Stomach (tissue), 9 donors: ENCODE results near the gene FEZ2. TPM values are rescaled to one million over a fixed set of nuclear protein-coding genes. Genes with fewer than 3 reads are reported as not detected.

Experiments
- DNase-seq, 2 donors: peaks; one replicate each; pipeline versions ENCODE4 v3.0.0 to v3.0.0-alpha.2; 2013 to 2019
- H3K27ac ChIP-seq, 5 donors: fragments of 200-600 bp in 4 of 5; sonication (generic) in 4 of 5; one replicate each; pipeline ENCODE4 v1.5.1; 2013 to 2019; ENCODE audit warnings: mild to moderate bottlenecking in 1 of 5, moderate library complexity in 1 of 5
- H3K27me3 ChIP-seq, 3 donors: fragments of 200-600 bp; sonication (generic); one replicate each; pipeline ENCODE4 v1.5.1; 2017 to 2019; ENCODE audit warnings: mixed run types in 1 of 3
- H3K36me3 ChIP-seq, 4 donors: fragments of 200-600 bp; sonication (generic); 1 replicate in 3 of 4; 2 replicates in 1 of 4; pipeline ENCODE4 v1.5.1; 2016 to 2019
- H3K4me1 ChIP-seq, 4 donors: fragments of 200-600 bp; sonication (generic); one replicate each; pipeline ENCODE4 v1.5.1; 2016 to 2019
- H3K4me3 ChIP-seq, 4 donors: fragments of 200-600 bp; sonication (generic) in 3 of 4; one replicate each; pipeline ENCODE4 v1.5.1; 2016 to 2019; ENCODE audit warnings: mild to moderate bottlenecking in 1 of 4
- H3K9me3 ChIP-seq, 4 donors: fragments of 200-600 bp; sonication (generic); one replicate each; pipeline ENCODE4 v1.5.1; 2016 to 2019
- EP300 ChIP-seq: sonication (generic); formaldehyde crosslinking; IDR thresholded peaks from one replicate; pipeline ENCODE4 v1.6.1; 2017; ENCODE audit warnings: antibody characterized with exemption
- POLR2A ChIP-seq, 4 donors: fragments of 450-650 bp; IDR thresholded peaks; one replicate each; pipeline ENCODE4 v1.6.1; 2016; ENCODE audit warnings: antibody characterized with exemption in 4 of 4, control low read depth in 2 of 4, mild to moderate bottlenecking in 1 of 4, moderate library complexity in 1 of 4
- POLR2AphosphoS5 ChIP-seq, 3 donors: sonication (generic); formaldehyde crosslinking; IDR thresholded peaks; one replicate each; pipeline ENCODE4 v1.6.1; 2016; ENCODE audit warnings: antibody characterized with exemption in 3 of 3
- WGBS, 5 donors: extraction: QIAGEN DNeasy Blood & Tissue Kit in 3 of 5; methylation state at CpG; one replicate each; pipeline versions ENCODE4 v1.1.5 to v1.1.7; 2013 to 2018; 5-methylcytosine and 5-hydroxymethylcytosine counted together
- intact Hi-C: fragments of 100-400 bp; cut with DNase I; formaldehyde crosslinking; loops from one replicate; pipeline ENCODE4 v1.15.1; 2023; ENCODE audit warnings: low total_unique reads
- polyA plus RNA-seq, 3 donors: library from polyadenylated mRNA; stranded (reverse); fragments of 200-250 nt; gene quantifications; one replicate each; pipeline ENCODE4 v1.2.3, GENCODE V29; 2013
- total RNA-seq, 5 donors: library from RNA; depleted of rRNA; stranded (reverse); fragments of >200 nt; gene quantifications; one replicate each; pipeline versions ENCODE4 v1.1.0 to v1.2.3, GENCODE V29; 2014 to 2016
- TF ChIP-seq, protein P1 (sequence below), 7 experiments: fragments of 450-650 bp in 4 of 7; fragments of 200-600 bp in 3 of 7; sonication (generic) in 3 of 7; IDR thresholded peaks; one replicate each; pipeline ENCODE4 v1.5.1; 2016 to 2019; ENCODE audit warnings: antibody characterized with exemption in 7 of 7, control low read depth in 2 of 7, mild to moderate bottlenecking in 1 of 7
- donor health status: healthy with polysubstance abuse.
- donor health status: Bipolar disorder and iron deficiency.
- donor health status: healthy.

The FEZ2 gene
- total and polyA plus RNA-seq, 8 donors = 17.7 to 100.0 (median 25.8) TPM

DNA sequence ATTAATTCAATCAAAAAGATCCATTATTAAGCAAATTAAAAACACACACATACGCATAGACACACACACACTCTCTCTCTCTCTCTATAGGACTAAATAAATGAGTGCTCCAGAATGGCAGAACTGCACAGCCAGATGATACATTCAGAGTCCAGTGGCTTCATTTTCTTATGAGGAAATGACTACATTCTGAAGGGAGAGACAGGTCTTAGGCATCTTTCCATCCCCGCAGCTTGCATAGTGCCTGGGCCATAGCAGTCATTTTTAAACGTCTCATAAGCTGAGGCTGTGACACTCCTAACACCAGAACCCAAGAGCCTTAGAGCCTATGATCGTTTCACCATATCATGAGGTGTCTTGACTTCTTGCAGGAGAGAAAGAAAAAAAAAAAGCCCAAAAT, 31.1 kb downstream of the FEZ2 start:
- no peaks in the 10 kb centered on the region for H3K9me3 ChIP-seq
- 93 to 97% (median 95%) methylated on average over 4 of the region's 4 CpGs for WGBS, 5 donors
- H3K27me3 ChIP-seq = no peaks in the 10 kb centered on the region
- TF ChIP-seq POLR2A (IDR thresholded peaks at IDR 0.05) = no peak
- TF ChIP-seq EP300 = no peak
- TF ChIP-seq POLR2AphosphoS5 (IDR thresholded peaks at IDR 0.05) = no peak
- TF ChIP-seq, protein P1, sequence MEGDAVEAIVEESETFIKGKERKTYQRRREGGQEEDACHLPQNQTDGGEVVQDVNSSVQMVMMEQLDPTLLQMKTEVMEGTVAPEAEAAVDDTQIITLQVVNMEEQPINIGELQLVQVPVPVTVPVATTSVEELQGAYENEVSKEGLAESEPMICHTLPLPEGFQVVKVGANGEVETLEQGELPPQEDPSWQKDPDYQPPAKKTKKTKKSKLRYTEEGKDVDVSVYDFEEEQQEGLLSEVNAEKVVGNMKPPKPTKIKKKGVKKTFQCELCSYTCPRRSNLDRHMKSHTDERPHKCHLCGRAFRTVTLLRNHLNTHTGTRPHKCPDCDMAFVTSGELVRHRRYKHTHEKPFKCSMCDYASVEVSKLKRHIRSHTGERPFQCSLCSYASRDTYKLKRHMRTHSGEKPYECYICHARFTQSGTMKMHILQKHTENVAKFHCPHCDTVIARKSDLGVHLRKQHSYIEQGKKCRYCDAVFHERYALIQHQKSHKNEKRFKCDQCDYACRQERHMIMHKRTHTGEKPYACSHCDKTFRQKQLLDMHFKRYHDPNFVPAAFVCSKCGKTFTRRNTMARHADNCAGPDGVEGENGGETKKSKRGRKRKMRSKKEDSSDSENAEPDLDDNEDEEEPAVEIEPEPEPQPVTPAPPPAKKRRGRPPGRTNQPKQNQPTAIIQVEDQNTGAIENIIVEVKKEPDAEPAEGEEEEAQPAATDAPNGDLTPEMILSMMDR (IDR thresholded peaks at IDR 0.05) = no peak
- H3K4me3 ChIP-seq = no peak overlapping the region
- peaks cover 0 to 22% (median 11%) of the 10 kb centered on the region in 4 donors for H3K36me3 ChIP-seq
- intact Hi-C loops = no loop called here
- no peak overlapping the region for H3K27ac ChIP-seq
- no peak for DNase-seq
- peaks cover 10 to 65% (median 41%) of the 10 kb centered on the region in 4 donors for H3K4me1 ChIP-seq

DNA sequence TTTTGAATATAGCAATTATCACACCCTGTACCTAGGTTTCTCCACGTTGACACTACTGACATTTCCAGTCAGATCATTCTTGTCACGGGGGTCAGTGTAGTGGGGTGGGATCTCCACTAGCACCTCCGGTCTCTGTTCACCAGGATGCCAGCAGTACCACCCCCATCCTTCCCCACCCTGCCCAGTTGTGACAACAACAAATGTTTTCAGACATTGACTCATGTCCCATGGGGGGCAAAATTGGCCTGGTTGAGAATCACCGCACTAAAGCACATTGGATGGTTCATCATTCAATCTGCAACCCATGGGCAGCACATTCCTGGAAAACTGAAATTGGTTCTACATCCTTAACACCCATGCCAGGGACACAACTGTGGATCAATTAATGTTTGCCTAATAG, 32.3 kb downstream of the FEZ2 start:
- peaks cover 0 to 22% (median 11%) of the 10 kb centered on the region in 4 donors for H3K36me3 ChIP-seq
- TF ChIP-seq EP300 (no peak), POLR2AphosphoS5 (IDR thresholded peaks at IDR 0.05) (no peak), POLR2A (IDR thresholded peaks at IDR 0.05) (no peak)
- TF ChIP-seq, protein P1 (IDR thresholded peaks at IDR 0.05) = no peak

DNA sequence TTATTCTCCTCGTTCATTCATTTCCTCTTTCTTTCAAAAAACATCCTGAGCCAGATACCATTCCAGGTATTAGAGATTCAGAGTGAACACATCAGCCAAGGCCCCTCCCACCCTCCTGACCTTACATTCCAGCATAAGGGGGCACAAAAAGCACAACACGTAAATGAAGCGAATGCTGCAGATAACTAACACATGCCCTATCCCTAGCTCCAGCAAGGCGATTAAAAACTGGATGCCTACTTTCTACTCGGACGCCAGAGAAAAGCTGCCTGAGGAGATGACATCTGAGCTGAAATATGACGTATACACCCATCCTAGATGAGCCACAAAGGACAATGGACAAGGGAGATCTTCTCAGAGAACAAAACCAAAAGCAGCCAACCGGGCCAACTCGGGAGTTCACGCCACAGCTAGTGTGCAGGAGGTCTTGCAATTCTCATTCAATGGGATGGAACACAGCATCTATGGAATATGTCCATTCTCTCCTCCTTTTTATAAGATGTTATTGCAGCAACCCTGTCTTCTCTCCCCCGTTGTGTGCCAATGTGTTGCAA, 33.5 kb downstream of the FEZ2 start:
- Histone ChIP-seq H3K9me3 (no peaks in the 10 kb centered on the region), H3K4me3 (no peak overlapping the region), H3K36me3 (peaks cover 0 to 22% (median 15%) of the 10 kb centered on the region in 4 donors), H3K4me1 (peaks cover 10 to 57% (median 33%) of the 10 kb centered on the region in 4 donors), H3K27ac (no peak overlapping the region), H3K27me3 (no peaks in the 10 kb centered on the region)
- WGBS, 5 donors = 90 to 94% (median 93%) methylated on average over 11 of the region's 11 CpGs
- intact Hi-C loops = no loop called here
- no peak for TF ChIP-seq EP300
- no peak for TF ChIP-seq POLR2AphosphoS5 (IDR thresholded peaks at IDR 0.05)
- TF ChIP-seq, protein P1 (IDR thresholded peaks at IDR 0.05) = no peak
- no peak for TF ChIP-seq POLR2A (IDR thresholded peaks at IDR 0.05)
- DNase-seq = no peak

More for the DNA sequence above, 32.3 kb downstream of the FEZ2 start:
- intact Hi-C loops = no loop called here
- Histone ChIP-seq H3K4me3 (no peak overlapping the region), H3K27me3 (no peaks in the 10 kb centered on the region), H3K9me3 (no peaks in the 10 kb centered on the region), H3K4me1 (peaks cover 10 to 65% (median 39%) of the 10 kb centered on the region in 4 donors), H3K27ac (no peak overlapping the region)
- WGBS, 5 donors = 98 to 100% (median 99%) methylated on average over 4 of the region's 4 CpGs
- no peak for DNase-seq

- H3K4me1 ChIP-seq = peaks cover 10 to 43% (median 21%) of the 10 kb centered on the region in 4 donors
- peaks cover 0 to 22% (median 18%) of the 10 kb centered on the region in 4 donors for H3K36me3 ChIP-seq
- H3K9me3 ChIP-seq = no peaks in the 10 kb centered on the region
- no peak overlapping the region for H3K4me3 ChIP-seq
- TF ChIP-seq POLR2A (IDR thresholded peaks at IDR 0.05) (no peak), POLR2AphosphoS5 (IDR thresholded peaks at IDR 0.05) (no peak)
- TF ChIP-seq, protein P1 (IDR thresholded peaks at IDR 0.05) = no peak
- WGBS, 5 donors = 45 to 59% (median 55%) methylated on average over 3 of the region's 3 CpGs
- DNase-seq = no peak
- H3K27me3 ChIP-seq = no peaks in the 10 kb centered on the region
- H3K27ac ChIP-seq = peak overlapping the region in 2 of 5 donors; percentile 67 to 78
- intact Hi-C loops = no loop called here
These were observed 34.9 kb downstream of the FEZ2 start for GRCh38 chr2:36562973-36563532.
